ENCODE measurements around the gene GIT1.

Gene GIT1

DNA sequence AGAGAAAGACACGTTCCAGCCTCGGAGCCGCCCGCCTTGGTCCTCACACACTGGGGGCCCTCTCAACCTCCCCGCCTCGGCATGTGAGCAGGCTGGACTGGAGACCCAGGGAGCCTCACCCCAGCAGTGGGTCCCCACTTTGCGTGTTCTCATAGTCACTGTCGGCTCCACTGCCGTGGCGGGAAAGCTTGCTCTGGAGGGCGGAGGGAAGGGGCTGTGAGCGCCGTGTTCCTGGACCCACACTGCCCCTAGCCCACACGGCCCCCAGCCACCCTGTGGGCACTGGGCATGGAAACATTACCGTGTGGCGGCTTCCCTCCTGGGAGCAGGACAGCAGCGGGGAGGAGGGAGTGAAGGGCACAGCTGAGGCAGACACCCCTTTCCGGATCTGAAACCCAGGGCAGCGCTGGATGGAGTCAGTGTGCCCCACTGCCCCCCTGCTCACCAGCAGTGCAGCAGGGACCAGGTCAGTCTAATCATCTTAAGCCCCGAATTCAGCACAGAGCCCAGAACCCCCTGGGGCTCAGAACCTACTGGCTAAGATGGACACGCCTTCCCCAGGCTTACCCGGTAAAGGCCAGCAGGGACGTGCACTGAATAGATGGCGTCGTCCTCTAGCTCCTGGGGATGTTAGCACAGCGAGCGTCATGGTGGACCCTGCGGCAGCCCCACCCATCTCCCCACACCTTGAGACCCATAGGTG lies 13.8 kb downstream of the GIT1 start:
- no peak overlapping the region for H3K4me3 ChIP-seq (ENCODE audit: control insufficient read depth, low read depth, low read length)
- TF ChIP-seq, protein P1, sequence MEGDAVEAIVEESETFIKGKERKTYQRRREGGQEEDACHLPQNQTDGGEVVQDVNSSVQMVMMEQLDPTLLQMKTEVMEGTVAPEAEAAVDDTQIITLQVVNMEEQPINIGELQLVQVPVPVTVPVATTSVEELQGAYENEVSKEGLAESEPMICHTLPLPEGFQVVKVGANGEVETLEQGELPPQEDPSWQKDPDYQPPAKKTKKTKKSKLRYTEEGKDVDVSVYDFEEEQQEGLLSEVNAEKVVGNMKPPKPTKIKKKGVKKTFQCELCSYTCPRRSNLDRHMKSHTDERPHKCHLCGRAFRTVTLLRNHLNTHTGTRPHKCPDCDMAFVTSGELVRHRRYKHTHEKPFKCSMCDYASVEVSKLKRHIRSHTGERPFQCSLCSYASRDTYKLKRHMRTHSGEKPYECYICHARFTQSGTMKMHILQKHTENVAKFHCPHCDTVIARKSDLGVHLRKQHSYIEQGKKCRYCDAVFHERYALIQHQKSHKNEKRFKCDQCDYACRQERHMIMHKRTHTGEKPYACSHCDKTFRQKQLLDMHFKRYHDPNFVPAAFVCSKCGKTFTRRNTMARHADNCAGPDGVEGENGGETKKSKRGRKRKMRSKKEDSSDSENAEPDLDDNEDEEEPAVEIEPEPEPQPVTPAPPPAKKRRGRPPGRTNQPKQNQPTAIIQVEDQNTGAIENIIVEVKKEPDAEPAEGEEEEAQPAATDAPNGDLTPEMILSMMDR (IDR thresholded peaks at IDR 0.05; ENCODE audit: control insufficient read depth, insufficient read depth, low read depth, low read length, missing control alignments) = no peak

DNA sequence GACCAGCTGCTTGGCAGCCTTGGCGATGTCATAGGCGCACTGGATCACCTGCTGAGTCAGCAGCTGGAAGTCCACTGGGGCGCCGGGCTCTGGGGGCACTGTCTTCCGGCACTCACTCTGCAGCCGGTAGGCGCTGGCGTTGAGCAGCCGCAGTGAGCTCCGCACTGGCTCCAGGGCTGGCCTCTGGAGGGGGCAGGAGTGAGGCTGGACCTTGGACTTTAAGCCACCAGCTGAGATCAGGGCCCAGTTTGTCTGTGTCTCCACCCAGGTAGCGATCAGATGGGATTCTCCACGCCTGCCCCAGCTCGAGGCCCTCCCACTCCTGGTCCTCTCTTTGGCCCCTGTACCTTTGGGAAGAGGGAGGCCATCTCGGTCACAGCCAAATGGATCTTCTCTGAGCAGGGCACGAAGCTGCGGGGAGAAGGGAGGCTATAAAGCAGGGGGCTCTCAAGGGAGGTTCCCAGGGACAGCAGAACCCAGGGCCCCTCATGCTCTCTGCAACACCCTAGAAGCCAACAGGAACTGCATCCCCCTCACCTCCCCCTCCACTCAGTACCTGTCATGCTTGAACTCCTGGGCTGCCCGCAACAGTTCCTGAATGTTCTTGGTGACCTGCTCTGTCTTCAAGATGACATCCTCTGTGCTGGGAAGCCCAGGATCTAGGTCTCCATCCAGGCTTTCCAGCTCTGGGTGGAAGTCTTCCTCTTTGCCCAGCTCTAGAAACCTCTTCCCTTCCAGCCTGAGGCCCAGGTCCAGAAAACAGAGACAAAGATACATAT lies 14.5 kb downstream of the GIT1 start:
- H3K4me3 ChIP-seq (ENCODE audit: control insufficient read depth, low read depth, low read length) = no peak overlapping the region
- no peak for DNase-seq (ENCODE audit: low read depth)
- TF ChIP-seq, protein P1 (IDR thresholded peaks at IDR 0.05; ENCODE audit: control insufficient read depth, insufficient read depth, low read depth, low read length, missing control alignments) = no peak

More for the DNA sequence above, 13.8 kb downstream of the GIT1 start:
- no peak for DNase-seq (ENCODE audit: low read depth)

DNA sequence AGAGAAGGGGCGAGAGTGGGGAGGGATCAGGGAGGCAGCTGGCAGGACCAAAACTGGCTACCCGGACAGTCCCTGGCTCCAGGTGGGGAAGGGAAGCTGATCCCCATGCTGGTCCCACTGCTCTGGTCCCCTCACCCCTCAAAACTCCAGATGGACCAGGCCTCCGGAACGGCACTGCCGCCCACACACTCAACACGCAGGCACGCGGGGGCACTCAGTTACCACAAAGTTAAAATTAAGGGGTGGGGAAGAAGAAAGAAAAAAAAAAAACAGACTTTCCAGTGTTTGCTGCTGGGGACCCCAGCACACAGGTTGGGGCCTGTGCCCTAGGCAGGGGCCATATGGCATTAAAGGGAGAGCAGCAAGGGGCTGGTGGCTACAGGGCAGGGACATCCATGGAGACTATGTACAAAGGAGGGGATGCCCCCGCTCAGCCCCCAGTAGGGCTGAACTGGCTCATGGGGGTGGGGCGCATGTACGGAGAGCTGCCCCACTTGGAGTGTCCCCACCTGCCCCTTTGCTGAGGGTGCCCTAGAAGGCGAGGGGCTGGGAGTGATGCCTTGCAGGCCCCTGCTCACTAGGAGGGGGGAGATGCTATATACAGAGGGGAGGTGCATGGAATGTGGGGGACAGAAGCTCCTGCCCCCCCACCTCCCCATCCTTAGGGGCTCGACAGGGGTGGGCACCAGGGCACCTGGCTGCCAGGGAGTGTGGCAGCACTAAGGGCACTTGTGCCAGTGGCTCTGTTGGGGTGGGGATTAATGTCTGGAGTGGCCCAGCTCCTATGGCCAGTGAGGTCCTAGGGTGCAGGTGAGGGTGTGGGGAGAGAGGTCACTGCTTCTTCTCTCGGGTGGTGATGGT lies 15.3 kb downstream of the GIT1 start:
- no peak overlapping the region for H3K4me3 ChIP-seq (ENCODE audit: control insufficient read depth, low read depth, low read length)
- no peak for DNase-seq (ENCODE audit: low read depth)
- TF ChIP-seq, protein P1 (IDR thresholded peaks at IDR 0.05; ENCODE audit: control insufficient read depth, insufficient read depth, low read depth, low read length, missing control alignments) = no peak

DNA sequence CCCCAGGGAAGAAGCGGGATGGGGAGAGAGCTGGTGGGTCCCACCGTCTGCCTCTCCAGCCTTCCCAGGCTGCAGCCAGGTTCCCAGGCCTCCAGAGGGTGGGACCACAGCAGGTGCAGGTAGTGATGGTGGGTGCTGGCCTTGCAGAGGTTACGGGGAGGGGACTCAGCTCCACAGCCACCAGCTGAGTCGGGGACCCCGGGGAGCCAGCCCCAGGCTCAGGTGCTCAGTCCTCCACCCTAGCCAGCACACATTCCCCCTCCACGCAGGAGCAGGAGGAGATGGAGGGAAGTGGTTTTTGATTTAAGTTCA lies 15.9 kb downstream of the GIT1 start:
- H3K4me3 ChIP-seq (ENCODE audit: control insufficient read depth, low read depth, low read length) = no peak overlapping the region
- TF ChIP-seq, protein P1 (IDR thresholded peaks at IDR 0.05; ENCODE audit: control insufficient read depth, insufficient read depth, low read depth, low read length, missing control alignments) = no peak
- DNase-seq (ENCODE audit: low read depth) = no peak

DNA sequence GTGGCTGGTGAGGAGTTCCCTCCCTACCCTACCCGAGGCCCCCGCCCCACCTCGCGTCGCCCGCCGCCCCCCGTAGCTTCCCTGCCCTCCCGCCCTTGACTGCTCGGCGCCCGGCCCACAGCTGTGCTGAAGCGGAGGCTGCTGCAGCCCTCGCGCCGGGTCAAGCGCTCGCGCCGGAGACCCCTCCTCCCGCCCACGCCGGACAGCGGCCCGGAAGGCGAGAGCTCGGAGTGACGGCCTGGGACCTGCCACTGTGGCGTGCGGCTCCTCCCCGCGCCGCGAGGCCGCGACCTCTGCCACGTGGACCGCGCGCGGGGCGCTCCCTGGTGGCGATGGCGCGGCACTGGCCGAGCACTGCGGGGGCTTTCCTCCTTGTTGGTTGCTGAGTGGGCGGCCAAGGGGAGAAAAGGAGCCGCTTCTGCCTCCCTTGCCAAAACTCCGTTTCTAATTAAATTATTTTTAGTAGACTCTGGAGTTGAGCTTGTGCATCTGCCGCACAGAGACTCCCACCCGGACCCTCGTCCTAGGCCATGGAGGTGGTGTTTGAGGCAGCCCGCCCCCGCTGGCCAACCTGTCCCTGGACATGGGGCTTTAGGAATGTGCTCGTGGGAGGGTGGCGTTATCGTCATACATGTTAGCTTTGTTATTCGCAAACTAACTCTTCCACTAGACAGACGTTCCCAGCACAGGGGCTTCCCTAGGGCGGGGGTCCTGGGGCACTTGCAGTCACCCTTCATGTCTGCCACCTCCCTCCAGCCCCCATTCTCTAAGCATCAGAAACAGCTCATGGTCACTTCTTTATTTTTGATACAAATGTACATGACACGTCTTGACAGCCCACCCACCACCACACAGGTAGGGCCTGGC lies 16.5 kb downstream of the GIT1 start:
- TF ChIP-seq, protein P1 (IDR thresholded peaks at IDR 0.05; ENCODE audit: control insufficient read depth, insufficient read depth, low read depth, low read length, missing control alignments) = peak; percentile 53
- DNase-seq (ENCODE audit: low read depth) = no peak
- H3K4me3 ChIP-seq (ENCODE audit: control insufficient read depth, low read depth, low read length) = no peak overlapping the region; the same call in 1 of the 2 replicates
